ENCODE measurements around the gene ACSM6.
"Not testable (repeated sequence)": the region's sequence is repeated elsewhere in the genome, so short reads cannot be mapped to it uniquely, and the experiment has no call there.

The ACSM6 gene

DNA sequence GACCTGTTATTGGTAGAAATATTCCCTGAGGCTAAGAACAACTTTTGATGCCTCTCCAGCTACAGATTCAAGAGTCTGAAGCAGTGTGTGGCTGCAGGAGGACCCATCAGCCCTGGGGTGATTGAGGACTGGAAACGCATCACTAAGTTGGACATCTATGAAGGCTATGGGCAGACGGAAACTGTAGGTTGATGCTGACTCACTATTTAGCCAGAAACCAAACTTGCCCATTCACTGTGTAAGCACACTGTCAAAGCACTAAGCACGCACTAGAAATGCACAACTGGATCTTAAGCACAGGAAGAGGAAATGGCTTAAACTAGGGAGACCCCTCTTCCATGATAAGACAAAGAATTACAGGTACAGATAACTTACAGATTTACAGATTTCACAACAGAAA, 20.8 kb downstream of the ACSM6 start:
- no peak for DNase-seq (ENCODE audit: low spot score)
- no peak for TF ChIP-seq CTCF (IDR thresholded peaks at IDR 0.05)
- H3K4me3 ChIP-seq = no peak overlapping the region
- H3K27ac ChIP-seq = no peak overlapping the region

GRCh38 chr10:95217476-95217875, 23.4 kb downstream of the ACSM6 start:
- TF ChIP-seq CTCF (IDR thresholded peaks at IDR 0.05) = no peak
- H3K27ac ChIP-seq = no peak overlapping the region
- no peak for DNase-seq (ENCODE audit: low spot score)
- H3K4me3 ChIP-seq = no peak overlapping the region

- no peak for DNase-seq (ENCODE audit: low spot score)
- Histone ChIP-seq H3K27ac (no peak overlapping the region), H3K4me3 (no peak overlapping the region)
- no peak for TF ChIP-seq CTCF (IDR thresholded peaks at IDR 0.05)
Observed at GRCh38 chr10:95220539-95220938, 26.5 kb downstream of the ACSM6 start.

GRCh38 chr10:95221124-95221523, 27.1 kb downstream of the ACSM6 start:
- no peak for TF ChIP-seq CTCF (IDR thresholded peaks at IDR 0.05)
- no peak for DNase-seq (ENCODE audit: low spot score)
- Histone ChIP-seq H3K27ac (no peak overlapping the region), H3K4me3 (no peak overlapping the region)

DNA sequence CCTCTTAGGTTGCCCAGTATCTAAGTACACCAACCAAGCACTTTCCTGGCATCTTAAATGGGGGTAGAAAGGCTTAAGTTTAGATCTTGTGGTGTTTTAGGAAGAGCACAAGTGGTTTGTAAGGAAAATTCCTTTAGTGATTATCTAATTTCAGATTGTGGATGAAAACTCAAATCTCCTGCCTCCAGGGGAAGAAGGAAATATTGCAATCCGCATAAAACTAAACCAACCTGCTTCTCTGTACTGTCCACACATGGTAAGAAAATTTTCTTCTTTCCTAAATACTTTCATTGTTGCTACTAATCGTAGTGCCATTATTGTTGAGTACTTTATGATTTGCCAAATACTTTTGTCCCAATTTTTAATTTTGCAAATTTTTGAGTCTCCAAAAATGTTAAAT, 31.1 kb downstream of the ACSM6 start:
- no peak for DNase-seq (ENCODE audit: low spot score)
- Histone ChIP-seq H3K27ac (no peak overlapping the region), H3K4me3 (no peak overlapping the region)
- TF ChIP-seq CTCF (IDR thresholded peaks at IDR 0.05) = no peak

DNA sequence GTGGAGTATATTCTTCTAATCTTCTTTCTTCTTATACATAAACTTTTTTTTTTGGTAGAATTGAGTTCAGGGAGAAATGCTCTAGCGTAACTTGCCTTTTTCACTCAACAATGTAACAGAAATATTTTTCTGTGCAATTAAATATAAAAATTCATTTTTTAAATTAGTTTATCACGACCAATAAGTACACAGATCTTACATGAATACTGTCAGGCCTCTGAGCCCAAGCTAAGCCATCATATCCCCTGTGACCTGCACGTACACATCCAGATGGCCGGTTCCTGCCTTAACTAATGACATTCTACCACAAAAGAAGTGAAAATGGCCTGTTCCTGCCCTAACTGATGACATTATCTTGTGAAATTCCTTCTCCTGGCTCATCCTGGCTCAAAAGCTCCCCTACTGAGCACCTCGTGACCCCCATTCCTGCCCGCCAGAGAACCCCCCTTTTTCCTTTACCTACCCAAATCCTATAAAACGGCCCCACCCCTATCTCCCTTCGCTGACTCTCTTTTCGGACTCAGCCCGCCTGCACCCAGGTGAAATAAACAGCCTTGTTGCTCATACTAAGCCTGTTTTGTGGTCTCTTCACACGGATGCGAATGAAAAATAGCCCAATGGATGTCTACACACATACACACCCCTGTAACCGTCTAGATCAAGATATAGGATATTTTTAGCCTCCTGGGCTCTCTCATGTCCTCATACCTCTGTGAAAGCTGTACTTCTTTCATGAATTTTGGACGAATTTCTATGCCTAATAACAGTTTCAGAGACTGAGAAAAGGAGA, 35.1 kb downstream of the ACSM6 start:
- peak overlapping the region in 1 of 2 donors; percentile 36 for H3K27ac ChIP-seq
- not testable (repeated sequence) for H3K4me3 ChIP-seq; DNase-seq (ENCODE audit: low spot score)

DNA sequence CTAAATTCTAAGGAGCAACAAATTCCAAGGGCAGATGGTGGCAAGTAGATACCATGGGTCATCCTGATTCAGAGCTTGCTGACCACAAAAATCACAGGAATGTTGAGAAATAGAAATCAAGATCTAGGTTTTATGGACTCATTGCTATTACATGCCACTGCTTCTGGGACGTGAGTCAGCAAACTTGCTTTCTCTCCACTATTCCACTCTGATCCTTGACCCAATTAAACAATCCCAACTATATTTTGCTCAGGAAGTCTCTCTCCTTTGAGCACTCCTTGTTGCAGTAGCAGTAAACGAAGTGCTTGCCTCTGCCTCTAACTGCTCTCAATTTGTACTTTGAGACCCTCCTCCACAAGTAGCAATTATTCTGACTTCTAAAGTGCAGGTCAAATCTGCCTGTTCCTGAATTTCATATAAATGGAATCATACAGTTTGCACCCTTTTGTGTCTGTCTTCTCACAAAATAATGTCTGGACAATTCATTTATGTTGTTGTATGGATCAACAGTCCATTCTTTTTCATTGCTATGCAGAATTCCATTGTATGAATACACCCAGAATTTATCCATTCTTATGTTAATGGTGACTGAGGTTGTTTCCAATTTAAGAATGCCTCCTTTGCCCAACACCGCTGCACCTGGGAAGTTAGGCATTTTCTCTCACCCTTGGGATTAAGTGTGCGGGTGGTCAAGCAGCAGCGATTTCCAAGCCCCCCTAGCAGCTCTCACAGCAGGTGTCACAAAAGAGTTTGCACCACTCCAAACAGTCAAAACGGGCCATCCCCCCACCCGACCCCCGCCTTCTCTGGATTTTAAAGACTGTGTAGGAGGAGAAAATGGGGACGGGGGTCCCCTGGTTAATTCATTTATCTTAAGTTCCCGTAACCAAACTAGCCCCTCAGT, 35.9 kb downstream of the ACSM6 start:
- Histone ChIP-seq H3K27ac (peak overlapping the region in 1 of 2 donors; percentile 50), H3K4me3 (peak overlapping the region; percentile 71)
- no peak for TF ChIP-seq CTCF (IDR thresholded peaks at IDR 0.05)
- no peak for DNase-seq (ENCODE audit: low spot score)

DNA sequence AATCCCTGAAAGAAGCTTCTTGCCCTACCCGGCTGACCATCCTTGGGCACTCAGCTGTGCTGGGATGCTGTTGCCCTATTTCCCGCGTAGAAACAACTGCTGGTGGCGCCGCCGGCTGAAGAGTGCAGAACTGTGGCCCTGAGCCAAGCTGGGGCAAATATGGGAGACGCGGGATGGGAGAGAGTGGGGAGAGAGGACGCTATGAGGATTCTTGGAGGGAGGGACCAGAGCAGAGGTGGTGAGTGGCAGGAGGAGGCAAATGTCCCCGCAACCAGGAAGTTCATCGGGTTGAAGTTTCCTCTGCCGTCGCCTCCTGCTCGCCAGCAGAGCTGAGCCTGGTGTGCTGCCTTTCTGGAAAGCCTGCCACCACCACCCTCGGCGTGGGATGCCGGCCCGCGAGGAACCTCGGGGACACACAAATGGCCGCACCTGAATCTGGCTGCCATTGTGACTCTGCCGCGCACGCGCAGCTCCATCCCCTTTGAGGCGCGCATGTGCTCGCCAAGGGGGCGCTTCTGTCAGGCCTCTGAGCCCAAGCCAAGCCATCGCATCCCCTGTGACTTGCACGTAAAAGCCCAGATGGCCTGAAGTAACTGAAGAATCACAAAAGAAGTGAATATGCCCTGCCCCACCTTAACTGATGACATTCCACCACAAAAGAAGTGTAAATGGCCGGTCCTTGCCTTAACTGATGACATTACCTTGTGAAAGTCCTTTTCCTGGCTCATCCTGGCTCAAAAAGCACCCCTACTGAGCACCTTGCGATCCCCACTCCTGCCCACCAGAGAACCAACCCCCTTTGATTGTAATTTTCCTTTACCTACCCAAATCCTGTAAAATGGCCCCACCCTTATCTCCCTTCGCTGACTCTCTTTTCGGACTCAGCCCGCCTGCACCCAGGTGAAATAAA, 36.9 kb downstream of the ACSM6 start:
- DNase-seq (ENCODE audit: low spot score) = not testable (repeated sequence)
- peak overlapping the region in 1 of 2 donors; percentile 50 for H3K27ac ChIP-seq
- H3K4me3 ChIP-seq = peak overlapping the region; percentile 71
